NCI-H2029 treated with DMSO at 0.1 percent for 48 hours (cell line): Measurements from ENCODE around the gene TUBG1.
"Not testable (repeated sequence)": the region's sequence is repeated elsewhere in the genome, so short reads cannot be mapped to it uniquely, and the experiment has no call there.

Experiments used
- DNase-seq: peaks from one replicate; lab custom pipeline; 2025; lab: John Stamatoyannopoulos, UW

Gene TUBG1

GRCh38 chr17:42579794-42580551 is 29.5 kb upstream of the TUBG1 start:
- DNase-seq, result no peak

DNA sequence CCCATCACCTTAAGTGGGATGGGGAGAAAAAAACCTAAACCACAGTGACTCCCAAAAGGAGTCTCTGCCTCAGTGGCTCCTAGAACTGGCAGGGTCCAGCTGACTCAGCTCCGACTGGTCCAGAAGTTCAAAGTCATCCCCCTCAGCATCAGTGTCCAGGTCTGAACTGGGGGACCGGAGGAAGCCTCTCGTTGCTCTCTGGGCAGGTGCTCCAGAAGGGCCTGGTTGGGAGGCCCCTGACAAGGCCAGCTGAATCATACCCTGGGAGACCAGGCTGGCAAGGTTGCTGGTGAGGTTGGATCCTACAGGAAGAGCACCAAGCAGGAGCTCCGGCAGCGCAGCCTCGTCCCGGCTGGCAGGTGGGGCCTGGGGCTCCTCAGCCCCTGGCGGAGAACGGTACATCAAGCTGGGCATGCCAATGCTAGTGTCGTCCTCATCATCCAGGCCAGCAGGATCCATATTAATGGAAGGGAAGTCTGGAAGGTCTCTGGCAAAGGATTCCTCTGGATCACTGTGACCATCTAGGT is 27.7 kb upstream of the TUBG1 start:
- DNase-seq, result no peak

GRCh38 chr17:42584880-42585279 is 24.6 kb upstream of the TUBG1 start:
- no peak for DNase-seq

GRCh38 chr17:42585353-42585752 is 24.1 kb upstream of the TUBG1 start:
- no peak for DNase-seq

GRCh38 chr17:42586514-42587230 is 22.8 kb upstream of the TUBG1 start:
- no peak for DNase-seq

DNA sequence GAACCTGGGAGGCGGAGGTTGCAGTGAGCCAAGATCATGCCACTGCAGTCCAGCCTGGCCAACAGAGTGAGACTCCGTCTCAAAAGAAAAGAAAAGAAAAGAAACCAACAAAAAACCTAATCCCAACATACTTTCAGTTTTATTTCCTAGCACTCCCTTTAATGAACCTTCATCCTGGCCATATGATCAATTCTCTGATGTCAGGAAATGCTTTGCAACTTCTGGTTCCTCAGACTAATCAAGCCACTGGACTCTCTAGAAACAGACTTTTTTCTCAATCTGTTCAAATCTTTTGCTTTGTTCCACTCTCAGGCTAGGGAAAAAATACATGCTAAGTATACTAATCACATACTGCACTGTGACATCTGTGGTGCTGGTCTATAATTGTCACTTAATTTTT is 18.6 kb upstream of the TUBG1 start:
- DNase-seq, result no peak

GRCh38 chr17:42591411-42591810 is 18.1 kb upstream of the TUBG1 start:
- DNase-seq, result no peak

DNA sequence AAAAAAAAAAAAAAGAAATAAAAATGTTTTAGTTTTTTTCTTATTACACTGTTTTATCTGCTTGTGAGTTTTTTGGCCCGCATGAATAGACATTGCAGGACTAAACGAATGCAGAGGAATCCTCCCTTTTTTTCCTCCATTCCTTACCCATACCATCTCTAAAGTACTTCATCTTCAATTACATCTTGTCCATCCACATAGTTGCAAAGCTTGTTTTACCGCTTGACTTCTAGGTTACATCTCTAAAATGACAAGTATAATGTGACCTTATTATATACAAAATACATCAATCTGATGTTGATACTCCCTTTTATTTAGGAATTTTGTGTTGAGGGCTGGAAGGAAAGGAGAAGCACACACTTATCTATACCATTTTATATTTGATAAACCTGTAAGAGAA is 13.1 kb upstream of the TUBG1 start:
- DNase-seq, result no peak

DNA sequence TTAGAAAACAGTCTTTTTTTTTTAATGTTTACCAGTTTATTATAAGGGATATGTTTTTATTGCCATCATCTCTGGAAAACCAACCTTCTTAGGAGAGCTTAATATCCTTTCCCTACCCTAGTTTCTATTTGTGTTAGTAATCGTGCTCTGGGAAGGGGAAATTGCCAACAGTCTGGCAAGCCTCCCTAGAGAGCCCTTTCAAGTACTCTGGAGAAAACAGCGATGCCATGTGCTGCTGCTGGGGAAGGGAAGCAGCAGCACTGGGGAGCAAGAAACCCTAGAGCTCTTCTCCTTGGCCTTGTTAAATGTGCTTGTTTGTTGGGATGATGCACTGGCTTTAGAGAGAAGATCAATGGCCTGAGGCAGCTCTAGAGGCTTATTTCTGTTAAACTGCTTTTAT is 10.6 kb upstream of the TUBG1 start:
- peak; percentile 52 for DNase-seq

DNA sequence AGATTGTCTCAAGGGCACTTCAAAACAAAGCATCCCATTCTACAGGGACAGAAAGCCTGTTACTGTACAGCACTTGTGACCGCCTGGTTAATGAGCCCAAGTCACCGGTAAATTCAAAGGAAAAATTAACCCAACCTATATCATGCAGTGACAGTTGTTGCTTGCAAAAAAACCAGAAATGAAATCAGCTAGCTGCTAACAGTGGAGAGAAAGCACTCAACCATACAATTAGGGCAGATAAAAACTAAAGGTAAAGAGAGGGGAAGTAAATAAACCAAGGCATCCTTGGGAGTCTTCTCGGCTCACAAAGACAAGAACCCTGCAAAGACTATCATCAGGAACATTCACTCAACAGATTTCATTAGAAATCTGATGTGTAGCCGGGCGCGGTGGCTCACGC is 6.2 kb upstream of the TUBG1 start:
- no peak for DNase-seq

DNA sequence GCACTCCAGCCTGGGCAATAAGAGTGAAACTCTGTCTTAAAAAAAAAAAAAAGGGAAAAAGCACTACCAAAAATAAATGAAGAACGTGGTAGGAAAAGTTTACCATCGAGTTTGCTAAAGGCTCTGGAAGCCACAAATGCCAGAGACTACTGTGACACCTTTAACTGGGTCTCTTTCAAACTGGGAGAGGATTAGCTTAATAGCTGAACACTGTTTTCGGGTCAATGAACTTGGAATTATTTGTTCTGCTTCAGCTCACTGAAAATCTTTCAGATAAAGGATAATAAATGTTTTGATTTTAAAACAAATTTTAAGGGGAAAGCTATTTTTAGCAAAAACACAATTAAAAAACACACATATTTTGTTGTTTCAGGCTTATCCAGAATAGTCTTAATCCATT is 1.7 kb upstream of the TUBG1 start:
- no peak for DNase-seq

- no peak for DNase-seq
These were observed 940 bp upstream of the TUBG1 start for GRCh38 chr17:42608305-42609181.

DNA sequence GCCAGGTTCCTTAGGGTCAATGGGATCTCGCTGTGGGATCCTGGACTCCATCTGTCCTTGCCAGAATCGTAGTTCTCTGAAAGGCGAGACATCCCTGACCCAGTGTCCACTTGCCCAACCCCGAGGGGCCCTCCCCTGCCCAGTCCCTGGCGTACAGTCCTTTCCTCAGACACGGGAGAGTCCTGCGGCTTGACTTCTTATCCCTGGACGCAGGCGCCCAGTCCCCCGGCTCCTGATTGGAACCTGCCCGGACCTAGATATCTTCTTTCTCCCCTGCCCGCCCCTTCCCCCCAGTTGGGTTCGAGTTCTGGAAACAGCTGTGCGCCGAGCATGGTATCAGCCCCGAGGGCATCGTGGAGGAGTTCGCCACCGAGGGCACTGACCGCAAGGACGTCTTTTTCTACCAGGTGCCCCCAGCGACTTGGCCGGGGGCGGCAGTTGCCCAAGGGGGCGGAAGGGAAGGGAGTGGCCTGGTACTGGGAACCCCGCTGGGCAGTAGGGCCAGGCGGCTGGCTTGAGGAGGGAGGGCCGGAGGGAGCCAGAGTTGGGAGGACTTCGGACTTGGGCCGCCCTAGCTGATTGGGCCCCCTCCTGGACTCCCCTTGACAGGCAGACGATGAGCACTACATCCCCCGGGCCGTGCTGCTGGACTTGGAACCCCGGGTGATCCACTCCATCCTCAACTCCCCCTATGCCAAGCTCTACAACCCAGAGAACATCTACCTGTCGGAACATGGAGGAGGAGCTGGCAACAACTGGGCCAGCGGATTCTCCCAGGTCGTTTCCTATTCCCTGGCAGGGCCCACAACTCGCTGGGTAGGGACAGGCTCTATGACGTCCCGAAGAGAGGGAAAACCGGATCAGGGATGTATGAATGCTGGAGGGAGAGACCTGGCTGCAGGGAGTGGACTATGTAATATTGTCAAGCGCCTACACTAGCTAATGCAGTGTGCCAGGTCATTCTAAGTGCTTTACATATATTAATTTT is 625 bp downstream of the TUBG1 start:
- DNase-seq, result not testable (repeated sequence)

DNA sequence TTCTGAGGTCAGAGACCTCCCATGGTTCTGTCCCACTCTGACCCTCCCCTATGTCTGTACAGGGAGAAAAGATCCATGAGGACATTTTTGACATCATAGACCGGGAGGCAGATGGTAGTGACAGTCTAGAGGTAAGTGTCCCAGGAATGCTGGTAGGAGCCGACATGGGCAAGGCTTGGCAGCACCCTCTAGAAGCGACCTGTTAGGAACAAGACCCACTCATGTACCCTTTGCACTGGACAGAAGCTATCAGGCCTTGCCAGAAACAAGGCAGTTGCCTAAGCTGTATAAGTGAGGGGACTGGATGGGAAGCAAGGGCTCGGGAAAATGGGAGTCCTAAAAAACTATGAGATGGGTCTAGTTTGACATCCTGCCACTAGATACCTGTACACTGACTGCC is 2.5 kb downstream of the TUBG1 start:
- no peak for DNase-seq

DNA sequence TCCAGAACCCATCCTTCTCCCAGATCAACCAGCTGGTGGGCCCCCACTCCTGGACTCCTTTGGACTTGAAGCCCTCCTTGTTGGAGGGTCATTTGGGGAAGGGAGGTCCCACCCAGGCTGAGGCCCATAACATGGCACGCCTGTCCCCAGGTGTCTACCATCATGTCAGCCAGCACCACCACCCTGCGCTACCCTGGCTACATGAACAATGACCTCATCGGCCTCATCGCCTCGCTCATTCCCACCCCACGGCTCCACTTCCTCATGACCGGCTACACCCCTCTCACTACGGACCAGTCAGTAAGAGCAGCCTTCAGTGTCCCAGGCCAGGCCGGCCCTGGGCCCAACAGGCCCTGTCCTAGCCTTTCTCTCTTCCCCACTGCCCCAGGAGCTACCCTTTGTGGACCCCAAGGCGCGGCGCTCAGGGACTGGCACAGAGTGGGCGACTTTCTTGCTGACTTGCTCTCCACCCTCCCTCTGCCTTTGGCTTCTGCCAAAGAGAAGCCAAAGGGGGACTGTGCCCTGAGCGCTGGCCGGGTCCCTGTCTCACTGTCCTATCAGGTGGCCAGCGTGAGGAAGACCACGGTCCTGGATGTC is 4.3 kb downstream of the TUBG1 start:
- DNase-seq, result no peak

- no peak for DNase-seq
These were observed 8.5 kb downstream of the TUBG1 start for GRCh38 chr17:42617956-42618431.

- no peak for DNase-seq
These were observed 9.1 kb downstream of the TUBG1 start for GRCh38 chr17:42618442-42619150.

DNA sequence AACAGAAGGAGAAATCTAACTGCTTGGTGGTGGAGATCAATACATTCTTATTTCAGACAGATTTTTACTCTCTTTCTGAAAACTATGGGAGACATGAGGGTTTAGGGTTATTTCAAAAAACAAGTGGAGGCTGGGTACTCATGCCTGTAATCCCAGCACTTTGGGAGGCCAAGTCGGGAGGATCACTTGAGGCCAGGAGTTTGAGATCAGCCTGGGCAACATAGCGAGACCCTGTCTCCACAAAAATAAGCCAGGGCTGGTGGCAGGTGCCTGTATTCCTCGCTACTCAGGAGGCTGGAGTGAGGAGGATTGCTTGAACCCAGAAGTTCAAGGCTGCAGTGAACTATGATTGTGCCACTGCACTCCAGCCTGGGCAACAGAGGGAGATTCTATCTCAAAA is 12.5 kb downstream of the TUBG1 start:
- DNase-seq, result not testable (repeated sequence)

DNA sequence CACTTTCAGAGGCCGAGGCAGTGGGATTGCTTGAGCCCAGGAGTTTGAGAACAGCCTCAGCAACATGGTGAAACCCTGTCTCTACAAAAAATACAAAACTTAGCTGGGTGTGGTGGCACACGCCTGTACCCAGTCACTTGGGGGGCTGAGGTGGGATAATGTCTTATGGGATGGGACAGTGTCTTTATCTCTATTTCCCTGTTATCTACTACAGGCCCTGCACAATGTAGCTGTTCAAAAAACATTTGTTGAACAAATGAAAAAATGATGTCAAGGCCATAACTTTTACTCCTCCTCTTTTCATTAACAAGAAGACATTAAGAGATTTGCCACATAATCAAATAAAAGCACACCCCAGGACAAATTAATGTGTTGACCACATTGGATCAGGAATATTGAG is 13.8 kb downstream of the TUBG1 start:
- DNase-seq, result no peak
